Measurements from ENCODE around the gene FGF10.

FGF10 gene

GRCh38 chr5:44389090-44389822 lies at the start of gene FGF10:
FGF10 (minus strand) TSS chr5:44389420; CDS start chr5:44388682, 738 bp downstream.
- DNase-seq (ENCODE audit: low read depth): no peak

GRCh38 chr5:44426944-44427343 lies 37.7 kb upstream of the FGF10 start:
- no peak for DNase-seq (ENCODE audit: low read depth)

GRCh38 chr5:44412286-44412685 lies 23.1 kb upstream of the FGF10 start:
- no peak for DNase-seq (ENCODE audit: low read depth)

- no peak for DNase-seq (ENCODE audit: low read depth)
Observed at GRCh38 chr5:44402084-44402483, 12.9 kb upstream of the FGF10 start.

- DNase-seq (ENCODE audit: low read depth): no peak
Observed at GRCh38 chr5:44401611-44402010, 12.4 kb upstream of the FGF10 start.

GRCh38 chr5:44398382-44398781 lies 9.2 kb upstream of the FGF10 start:
- no peak for DNase-seq (ENCODE audit: low read depth)

- no peak for DNase-seq (ENCODE audit: low read depth)
Observed at GRCh38 chr5:44396312-44396711, 7.1 kb upstream of the FGF10 start.

- DNase-seq (ENCODE audit: low read depth): no peak
Observed at GRCh38 chr5:44390351-44390750, 1.1 kb upstream of the FGF10 start.

GRCh38 chr5:44389823-44390143 lies 563 bp upstream of the FGF10 start:
- no peak for DNase-seq (ENCODE audit: low read depth)

GRCh38 chr5:44388321-44389089 lies 715 bp downstream of the FGF10 start:
- no peak for DNase-seq (ENCODE audit: low read depth)

GRCh38 chr5:44387921-44388320 lies 1.3 kb downstream of the FGF10 start:
- DNase-seq (ENCODE audit: low read depth): no peak

- no peak for DNase-seq (ENCODE audit: low read depth)
Observed at GRCh38 chr5:44387406-44387805, 1.8 kb downstream of the FGF10 start.

- no peak for DNase-seq (ENCODE audit: low read depth)
Observed at GRCh38 chr5:44385291-44385900, 3.8 kb downstream of the FGF10 start.

GRCh38 chr5:44384816-44385215 lies 4.4 kb downstream of the FGF10 start:
- DNase-seq (ENCODE audit: low read depth): no peak

GRCh38 chr5:44382894-44383293 lies 6.3 kb downstream of the FGF10 start:
- DNase-seq (ENCODE audit: low read depth): no peak

GRCh38 chr5:44377057-44377456 lies 12.2 kb downstream of the FGF10 start:
- no peak for DNase-seq (ENCODE audit: low read depth)

- DNase-seq (ENCODE audit: low read depth): no peak
Observed at GRCh38 chr5:44372028-44372427, 17.2 kb downstream of the FGF10 start.

GRCh38 chr5:44367203-44367602 lies 22.0 kb downstream of the FGF10 start:
- DNase-seq (ENCODE audit: low read depth): no peak

GRCh38 chr5:44365345-44365744 lies 23.9 kb downstream of the FGF10 start:
- DNase-seq (ENCODE audit: low read depth): no peak

- DNase-seq (ENCODE audit: low read depth): no peak
Observed at GRCh38 chr5:44364097-44364496, 25.1 kb downstream of the FGF10 start.

GRCh38 chr5:44361342-44362001 lies 27.7 kb downstream of the FGF10 start:
- DNase-seq (ENCODE audit: low read depth): no peak

GRCh38 chr5:44360919-44361318 lies 28.3 kb downstream of the FGF10 start:
- DNase-seq (ENCODE audit: low read depth): no peak

- DNase-seq (ENCODE audit: low read depth): no peak
Observed at GRCh38 chr5:44358421-44358820, 30.8 kb downstream of the FGF10 start.

Measured in activated T-helper 9 cell treated with anti-CD3 and anti-CD28 coated beads, Interleukin-2, amount 50 U/mL, for 16 hours (primary cell).